SK-N-SH (cell line): ENCODE measurements around the gene LMBR1L.

Source experiments
- EZH2phosphoT487 ChIP-seq: fragments of 200-600 bp; sonication (generic); IDR thresholded peaks from 2 replicates; pipeline ENCODE4 v1.6.1; 2017; ENCODE audit warnings: low read depth, mixed run types, mild to moderate bottlenecking, antibody characterized with exemption, moderate library complexity, borderline replicate concordance
- GABPA ChIP-seq: IDR thresholded peaks from 2 replicates; pipeline ENCODE4 v1.4.0; 2012; ENCODE audit warnings: low read depth, mild to moderate bottlenecking
- NFIC ChIP-seq: IDR thresholded peaks from 2 replicates; pipeline ENCODE4 v1.4.0; 2012; ENCODE audit warnings: borderline replicate concordance
- RAD21 ChIP-seq: IDR thresholded peaks from 2 replicates; pipeline ENCODE4 v1.6.1; 2012; ENCODE audit warnings: mild to moderate bottlenecking, low read length
- SIN3A ChIP-seq: IDR thresholded peaks from 2 replicates; pipeline ENCODE4 v1.6.1; 2012; ENCODE audit warnings: low read depth, mild to moderate bottlenecking, low read length, moderate library complexity, borderline replicate concordance
- TAF1 ChIP-seq: IDR thresholded peaks from 2 replicates; pipeline ENCODE4 v1.6.1; 2012; ENCODE audit warnings: low read depth, mild to moderate bottlenecking, low read length, moderate library complexity, borderline replicate concordance
- YY1 ChIP-seq: IDR thresholded peaks from 2 replicates; pipeline ENCODE4 v1.4.0; 2012; ENCODE audit warnings: low read depth, mild to moderate bottlenecking
- TF ChIP-seq, protein P1 (sequence below): fragments of 200-600 bp; sonication (generic); IDR thresholded peaks from 2 replicates; pipeline ENCODE4 v1.6.1; 2017; ENCODE audit warnings: antibody characterized with exemption, mild to moderate bottlenecking, moderate library complexity
- TF ChIP-seq, protein P2 (sequence below): IDR thresholded peaks from 2 replicates; pipeline ENCODE4 v1.6.1; 2012; ENCODE audit warnings: mild to moderate bottlenecking, low read depth, low read length, moderate library complexity
- TF ChIP-seq, protein P3 (sequence below): IDR thresholded peaks from 2 replicates; pipeline ENCODE4 v1.4.0; 2012; ENCODE audit warnings: low read depth, borderline replicate concordance
- TF ChIP-seq, protein P4 (sequence below): IDR thresholded peaks from 2 replicates; pipeline ENCODE4; 2012

DNA sequence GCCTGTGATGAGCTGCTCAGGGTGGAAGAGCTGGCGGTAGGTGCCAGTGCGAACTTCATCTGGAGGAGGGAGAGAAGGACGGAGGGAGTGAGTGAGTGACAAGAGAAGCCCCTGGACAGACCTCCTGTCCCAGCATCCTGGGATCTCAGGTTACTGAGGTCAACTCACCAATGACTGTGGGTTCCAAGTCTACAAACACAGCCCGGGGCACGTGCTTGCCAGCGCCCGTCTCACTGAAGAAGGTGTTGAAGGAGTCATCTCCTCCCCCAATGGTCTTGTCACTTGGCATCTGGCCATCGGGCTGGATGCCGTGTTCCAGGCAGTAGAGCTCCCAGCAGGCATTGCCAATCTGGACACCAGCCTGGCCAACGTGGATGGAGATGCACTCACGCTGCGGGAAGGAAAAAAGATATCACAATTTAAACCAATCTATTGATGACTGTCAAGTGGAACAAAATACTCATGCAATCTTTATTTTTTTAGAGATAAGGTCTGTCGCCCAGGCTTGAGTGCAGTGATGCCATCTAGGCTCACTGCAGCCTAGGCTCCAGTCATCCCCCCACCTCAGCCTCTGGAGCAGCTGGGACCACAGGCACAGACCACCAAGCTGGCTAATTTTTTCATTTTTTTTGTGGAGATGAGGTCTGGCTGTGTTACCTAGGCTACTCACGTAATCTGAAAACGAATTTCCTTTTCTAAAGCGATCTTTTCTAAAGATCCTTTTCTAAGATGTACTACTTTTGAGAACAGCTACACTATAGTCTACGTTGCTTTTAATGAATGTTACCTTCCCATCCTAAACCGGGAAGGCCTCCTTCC, 18.9 kb upstream of the LMBR1L start:
- TF ChIP-seq TAF1 (no peak), YY1 (no peak), SIN3A (no peak), GABPA (no peak), EZH2phosphoT487 (no peak), NFIC (no peak; the same call in 1 of the 2 replicates), RAD21 (no peak)
- TF ChIP-seq, protein P1, sequence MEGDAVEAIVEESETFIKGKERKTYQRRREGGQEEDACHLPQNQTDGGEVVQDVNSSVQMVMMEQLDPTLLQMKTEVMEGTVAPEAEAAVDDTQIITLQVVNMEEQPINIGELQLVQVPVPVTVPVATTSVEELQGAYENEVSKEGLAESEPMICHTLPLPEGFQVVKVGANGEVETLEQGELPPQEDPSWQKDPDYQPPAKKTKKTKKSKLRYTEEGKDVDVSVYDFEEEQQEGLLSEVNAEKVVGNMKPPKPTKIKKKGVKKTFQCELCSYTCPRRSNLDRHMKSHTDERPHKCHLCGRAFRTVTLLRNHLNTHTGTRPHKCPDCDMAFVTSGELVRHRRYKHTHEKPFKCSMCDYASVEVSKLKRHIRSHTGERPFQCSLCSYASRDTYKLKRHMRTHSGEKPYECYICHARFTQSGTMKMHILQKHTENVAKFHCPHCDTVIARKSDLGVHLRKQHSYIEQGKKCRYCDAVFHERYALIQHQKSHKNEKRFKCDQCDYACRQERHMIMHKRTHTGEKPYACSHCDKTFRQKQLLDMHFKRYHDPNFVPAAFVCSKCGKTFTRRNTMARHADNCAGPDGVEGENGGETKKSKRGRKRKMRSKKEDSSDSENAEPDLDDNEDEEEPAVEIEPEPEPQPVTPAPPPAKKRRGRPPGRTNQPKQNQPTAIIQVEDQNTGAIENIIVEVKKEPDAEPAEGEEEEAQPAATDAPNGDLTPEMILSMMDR: no peak
- TF ChIP-seq, protein P2, sequence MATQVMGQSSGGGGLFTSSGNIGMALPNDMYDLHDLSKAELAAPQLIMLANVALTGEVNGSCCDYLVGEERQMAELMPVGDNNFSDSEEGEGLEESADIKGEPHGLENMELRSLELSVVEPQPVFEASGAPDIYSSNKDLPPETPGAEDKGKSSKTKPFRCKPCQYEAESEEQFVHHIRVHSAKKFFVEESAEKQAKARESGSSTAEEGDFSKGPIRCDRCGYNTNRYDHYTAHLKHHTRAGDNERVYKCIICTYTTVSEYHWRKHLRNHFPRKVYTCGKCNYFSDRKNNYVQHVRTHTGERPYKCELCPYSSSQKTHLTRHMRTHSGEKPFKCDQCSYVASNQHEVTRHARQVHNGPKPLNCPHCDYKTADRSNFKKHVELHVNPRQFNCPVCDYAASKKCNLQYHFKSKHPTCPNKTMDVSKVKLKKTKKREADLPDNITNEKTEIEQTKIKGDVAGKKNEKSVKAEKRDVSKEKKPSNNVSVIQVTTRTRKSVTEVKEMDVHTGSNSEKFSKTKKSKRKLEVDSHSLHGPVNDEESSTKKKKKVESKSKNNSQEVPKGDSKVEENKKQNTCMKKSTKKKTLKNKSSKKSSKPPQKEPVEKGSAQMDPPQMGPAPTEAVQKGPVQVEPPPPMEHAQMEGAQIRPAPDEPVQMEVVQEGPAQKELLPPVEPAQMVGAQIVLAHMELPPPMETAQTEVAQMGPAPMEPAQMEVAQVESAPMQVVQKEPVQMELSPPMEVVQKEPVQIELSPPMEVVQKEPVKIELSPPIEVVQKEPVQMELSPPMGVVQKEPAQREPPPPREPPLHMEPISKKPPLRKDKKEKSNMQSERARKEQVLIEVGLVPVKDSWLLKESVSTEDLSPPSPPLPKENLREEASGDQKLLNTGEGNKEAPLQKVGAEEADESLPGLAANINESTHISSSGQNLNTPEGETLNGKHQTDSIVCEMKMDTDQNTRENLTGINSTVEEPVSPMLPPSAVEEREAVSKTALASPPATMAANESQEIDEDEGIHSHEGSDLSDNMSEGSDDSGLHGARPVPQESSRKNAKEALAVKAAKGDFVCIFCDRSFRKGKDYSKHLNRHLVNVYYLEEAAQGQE: no peak
- TF ChIP-seq, protein P3, sequence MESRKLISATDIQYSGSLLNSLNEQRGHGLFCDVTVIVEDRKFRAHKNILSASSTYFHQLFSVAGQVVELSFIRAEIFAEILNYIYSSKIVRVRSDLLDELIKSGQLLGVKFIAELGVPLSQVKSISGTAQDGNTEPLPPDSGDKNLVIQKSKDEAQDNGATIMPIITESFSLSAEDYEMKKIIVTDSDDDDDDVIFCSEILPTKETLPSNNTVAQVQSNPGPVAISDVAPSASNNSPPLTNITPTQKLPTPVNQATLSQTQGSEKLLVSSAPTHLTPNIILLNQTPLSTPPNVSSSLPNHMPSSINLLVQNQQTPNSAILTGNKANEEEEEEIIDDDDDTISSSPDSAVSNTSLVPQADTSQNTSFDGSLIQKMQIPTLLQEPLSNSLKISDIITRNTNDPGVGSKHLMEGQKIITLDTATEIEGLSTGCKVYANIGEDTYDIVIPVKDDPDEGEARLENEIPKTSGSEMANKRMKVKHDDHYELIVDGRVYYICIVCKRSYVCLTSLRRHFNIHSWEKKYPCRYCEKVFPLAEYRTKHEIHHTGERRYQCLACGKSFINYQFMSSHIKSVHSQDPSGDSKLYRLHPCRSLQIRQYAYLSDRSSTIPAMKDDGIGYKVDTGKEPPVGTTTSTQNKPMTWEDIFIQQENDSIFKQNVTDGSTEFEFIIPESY: no peak
- TF ChIP-seq, protein P4, sequence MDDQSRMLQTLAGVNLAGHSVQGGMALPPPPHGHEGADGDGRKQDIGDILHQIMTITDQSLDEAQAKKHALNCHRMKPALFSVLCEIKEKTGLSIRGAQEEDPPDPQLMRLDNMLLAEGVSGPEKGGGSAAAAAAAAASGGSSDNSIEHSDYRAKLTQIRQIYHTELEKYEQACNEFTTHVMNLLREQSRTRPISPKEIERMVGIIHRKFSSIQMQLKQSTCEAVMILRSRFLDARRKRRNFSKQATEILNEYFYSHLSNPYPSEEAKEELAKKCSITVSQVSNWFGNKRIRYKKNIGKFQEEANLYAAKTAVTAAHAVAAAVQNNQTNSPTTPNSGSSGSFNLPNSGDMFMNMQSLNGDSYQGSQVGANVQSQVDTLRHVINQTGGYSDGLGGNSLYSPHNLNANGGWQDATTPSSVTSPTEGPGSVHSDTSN: no peak
